Daoy (cell line): Measurements from ENCODE around the gene MACROD1. TPM values are rescaled to one million over a fixed set of nuclear protein-coding genes. Genes with fewer than 3 reads are reported as not detected.

ENCODE experiments used
- DNase-seq: peaks from one replicate; pipeline ENCODE4 v3.0.0-alpha.2; 2015; ENCODE audit warnings: low read depth
- total RNA-seq: library from RNA; depleted of rRNA; stranded (reverse); fragments of >200 nt; shearing (Covaris generic); gene quantifications from 2 replicates; pipeline ENCODE4 v1.2.3, GENCODE V29; 2014

MACROD1 gene
- total RNA-seq, 1 experiment from 2014 or later: 19.4 TPM

DNA sequence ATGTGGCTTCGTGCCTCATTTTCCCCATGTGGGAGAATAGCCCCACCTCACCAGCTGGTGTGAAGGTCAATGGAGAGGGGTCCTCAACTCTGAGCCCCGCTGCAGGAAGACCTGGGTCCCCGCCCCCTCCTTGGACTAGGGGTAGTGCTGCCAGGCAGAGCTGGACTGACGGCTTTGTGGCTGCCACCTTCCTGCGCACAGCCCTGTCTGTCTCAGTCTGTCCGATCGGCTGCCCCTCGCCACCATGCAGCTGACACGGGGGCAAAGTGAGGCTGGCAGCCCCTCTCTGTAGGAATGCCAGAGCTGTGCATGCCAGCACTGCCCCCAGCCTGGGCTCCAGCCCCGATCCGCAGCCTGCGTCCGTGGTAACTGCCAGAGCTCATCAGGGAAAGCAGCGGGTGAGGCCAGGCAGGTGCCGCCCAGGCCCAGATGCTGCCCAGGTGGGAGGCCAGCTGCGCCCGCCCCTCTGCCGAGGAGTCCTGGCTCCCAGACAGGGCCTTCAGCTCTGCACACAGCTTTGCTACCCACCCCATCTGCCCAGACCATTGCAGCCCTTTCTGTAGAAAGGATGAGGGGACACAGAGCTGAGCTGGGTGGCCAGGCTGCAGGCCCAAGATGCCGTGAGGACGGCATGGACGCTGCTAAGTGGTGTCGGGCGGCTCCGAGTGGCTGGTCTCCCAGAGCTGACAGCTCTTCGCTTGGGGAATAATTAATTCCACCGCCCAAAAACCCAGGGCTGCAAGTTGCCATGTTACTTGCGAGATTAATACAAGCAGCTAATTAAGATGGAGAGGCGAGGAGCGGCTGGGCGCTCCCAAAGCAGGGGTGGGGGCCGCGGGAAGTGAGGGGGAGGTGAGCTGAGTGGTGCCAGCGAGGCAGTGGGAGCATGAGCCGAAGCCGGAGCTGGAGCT lies 149.7 kb downstream of the MACROD1 start:
- DNase-seq: no peak

DNA sequence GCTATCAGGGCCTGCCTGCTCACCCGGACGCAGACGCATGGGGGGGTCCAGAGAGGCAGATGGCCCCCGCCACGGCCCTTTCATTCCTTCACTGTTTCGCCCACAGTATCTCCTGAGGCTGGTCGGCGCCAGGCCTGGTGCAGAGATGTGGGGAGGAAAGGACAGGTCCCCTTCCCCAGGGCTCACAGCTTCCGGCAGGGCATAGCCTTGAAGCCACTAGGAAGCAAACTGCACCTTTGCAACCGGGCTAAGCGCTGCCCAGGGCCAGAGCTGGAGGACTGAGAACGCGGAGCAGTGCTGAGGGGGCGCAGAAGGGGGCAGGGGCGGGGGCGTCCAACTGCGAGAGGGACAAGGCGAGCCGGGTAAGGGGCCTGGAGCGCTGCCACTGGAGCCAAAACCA lies 150.4 kb downstream of the MACROD1 start:
- DNase-seq: no peak

DNA sequence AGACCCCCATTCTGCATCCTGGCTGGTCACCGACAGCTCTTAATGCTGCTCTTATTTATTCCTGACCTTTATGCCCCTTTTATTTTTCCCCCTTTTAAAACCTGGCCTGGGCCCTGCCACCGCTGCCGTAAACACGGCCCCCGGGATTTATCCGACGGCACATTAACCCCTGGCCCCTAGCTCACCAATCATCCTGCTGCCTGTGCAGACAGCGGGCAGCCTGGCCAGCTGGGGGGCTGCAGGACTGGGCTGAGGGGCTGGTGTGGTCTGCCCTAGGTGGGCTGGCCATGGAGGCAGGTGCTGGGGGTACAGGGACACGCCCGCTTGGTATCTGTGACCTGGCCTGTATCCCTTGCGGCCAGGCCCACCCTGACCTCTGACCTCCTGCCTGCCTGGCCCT lies 151.6 kb downstream of the MACROD1 start:
- DNase-seq: no peak

DNA sequence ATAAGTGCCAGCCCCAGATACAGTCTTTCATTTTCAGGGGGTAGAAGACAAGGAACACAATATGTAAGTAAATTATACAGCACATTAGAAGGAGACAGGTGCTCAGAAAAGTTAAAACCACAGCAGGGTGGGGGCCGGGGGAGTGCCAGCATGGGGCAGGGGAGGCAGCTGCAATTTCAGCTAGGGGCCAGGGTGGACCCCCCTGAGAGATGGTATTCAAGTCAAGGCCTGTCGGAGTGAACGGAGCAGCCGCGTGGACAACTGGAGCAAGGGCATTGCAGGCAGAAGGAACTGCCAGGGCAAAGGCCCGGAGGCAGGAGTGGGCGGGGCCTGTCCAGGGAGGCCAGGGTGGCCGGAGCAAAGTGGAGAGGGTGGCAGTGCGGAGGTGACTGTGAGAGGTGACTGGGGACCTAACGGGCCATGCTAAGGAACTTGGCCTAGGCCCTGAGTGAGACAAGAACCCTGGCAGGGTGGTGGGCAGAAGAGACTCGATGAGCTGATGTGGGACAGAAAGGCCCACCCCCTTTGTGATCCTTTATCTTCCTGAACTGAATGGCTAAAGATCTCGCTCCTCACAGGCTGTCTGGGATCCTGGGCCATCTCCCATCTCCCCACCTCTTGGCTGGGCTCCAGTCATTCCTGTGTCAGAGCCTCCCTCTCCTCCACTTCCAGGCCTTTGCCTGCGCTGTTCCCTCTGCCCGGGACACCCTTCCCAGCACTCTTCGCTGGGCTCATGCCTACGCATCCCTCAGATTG lies 152.6 kb downstream of the MACROD1 start:
- DNase-seq: no peak

DNA sequence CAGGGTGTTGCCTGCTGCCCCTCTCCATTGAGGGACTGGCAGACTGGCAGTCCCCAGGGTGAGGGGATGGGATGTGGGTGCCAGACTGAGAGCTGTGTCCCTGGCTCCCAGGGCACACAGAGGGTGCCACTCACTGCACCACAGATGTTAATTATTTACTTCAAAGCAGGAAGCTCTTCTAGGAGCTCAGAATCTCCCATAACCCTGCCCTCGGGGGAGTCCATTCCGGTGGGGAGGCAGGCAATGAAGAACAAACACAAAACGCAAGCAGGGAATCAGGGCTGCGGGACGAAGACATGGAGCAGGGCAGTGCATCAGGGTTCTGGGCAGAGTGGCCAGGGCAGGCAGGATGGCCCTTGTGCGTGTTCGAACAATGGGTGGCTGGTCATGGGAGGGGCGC lies 154.5 kb downstream of the MACROD1 start:
- DNase-seq: no peak

DNA sequence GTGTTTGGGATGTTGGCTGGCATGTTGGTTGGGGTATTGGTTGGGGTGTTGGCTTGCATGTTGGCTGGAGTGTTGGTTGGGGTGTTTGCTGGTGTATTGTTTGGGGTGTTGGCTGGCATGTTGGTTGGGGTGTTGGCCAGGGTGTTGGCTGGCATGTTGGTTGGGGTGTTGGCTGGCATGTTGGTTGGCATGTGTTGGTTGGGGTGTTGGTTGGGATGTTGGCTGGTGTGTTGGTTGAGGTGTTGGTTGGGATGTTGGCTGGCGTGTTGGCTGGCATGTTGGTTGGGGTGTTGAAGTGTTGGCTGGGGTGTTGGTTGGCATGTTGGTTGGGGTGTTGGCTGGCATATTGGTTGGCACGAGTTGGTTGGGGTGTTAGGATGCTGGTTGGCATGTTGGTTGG lies 155.1 kb downstream of the MACROD1 start:
- no peak for DNase-seq

DNA sequence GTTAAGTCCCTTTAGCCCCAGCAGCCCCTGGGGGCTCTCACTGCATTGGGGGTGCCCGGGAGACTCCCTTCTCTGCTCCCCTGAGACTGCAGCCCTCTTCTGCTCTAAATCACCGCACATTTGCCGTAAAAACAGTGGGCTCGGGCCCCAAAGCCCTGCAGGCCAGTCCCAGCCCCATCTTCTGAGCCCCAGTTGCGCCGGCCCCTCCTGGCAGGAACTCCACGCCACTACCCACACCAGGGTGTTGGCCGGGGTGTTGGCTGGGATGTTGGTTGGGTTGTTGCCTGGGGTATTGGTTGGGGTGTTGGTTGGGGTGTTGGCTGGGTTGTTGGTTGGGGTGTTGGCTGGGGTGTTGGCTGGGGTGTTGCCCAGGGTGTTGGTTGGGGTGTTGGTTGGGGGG lies 156.2 kb downstream of the MACROD1 start:
- DNase-seq: no peak

DNA sequence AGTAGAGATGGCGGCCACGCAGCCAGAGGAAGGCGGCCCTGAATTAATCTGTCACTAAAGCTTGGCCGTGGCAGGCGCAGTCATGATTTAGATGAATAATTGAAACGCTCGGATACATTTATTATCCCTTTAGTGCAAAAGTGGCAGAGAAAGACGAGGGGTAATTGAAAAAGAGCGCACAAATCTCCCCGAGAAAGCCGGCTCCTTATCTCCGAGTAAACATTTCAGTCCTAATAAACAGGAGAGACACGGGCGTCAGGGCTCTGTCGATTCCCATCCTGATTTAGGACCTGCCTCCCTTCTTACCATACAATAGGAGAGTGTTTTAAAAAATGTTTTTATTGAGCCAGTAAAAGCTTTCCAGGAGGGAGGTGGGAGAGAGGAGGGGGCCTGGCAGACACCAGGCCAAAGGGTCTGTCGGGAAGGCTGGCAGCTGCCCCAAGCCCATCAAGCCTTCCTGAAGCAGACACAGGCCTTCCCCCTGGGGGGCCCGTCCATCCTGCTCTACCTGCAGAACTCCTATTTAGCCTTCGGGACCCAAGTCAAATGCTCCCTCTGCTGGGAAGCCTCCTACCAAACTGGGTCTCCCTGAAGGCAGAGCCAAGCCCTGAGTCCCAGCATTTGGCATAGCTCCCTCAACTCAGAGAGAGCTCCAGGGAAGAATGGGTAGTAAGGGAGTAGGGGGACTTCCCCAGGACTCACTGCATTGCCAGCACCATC lies 156.8 kb downstream of the MACROD1 start:
- no peak for DNase-seq

DNA sequence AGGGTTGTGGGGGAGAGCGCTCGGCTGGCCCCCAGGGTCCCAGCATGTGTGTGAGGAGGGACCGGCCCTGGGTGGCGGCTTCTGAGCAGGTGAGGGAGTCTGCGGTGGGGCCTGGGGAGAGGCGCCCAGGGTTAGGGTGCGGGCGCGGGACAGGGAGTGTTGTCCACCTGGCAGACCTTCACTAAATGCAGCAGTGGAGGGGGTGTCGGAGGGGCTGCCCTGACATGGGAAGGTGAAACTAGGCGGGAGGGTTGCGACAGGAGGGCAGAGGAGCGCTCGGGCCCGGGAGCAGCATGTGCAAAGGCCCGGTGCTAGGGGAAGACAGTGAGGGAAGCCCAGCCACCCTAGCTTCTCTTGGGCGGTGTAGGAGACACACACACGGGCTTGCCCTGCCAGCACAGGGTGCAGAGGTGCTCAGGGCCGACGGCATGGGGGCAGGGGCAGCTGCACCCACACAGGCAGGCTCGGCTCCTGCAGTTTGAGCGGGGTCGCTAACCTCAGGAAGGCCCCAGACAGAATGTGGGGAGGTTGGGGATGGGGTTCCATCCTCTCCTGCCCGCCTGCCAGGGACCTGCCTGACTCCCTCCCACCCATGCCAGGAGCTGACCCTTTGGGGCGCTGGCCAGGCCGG lies 157.5 kb downstream of the MACROD1 start:
- no peak for DNase-seq

DNA sequence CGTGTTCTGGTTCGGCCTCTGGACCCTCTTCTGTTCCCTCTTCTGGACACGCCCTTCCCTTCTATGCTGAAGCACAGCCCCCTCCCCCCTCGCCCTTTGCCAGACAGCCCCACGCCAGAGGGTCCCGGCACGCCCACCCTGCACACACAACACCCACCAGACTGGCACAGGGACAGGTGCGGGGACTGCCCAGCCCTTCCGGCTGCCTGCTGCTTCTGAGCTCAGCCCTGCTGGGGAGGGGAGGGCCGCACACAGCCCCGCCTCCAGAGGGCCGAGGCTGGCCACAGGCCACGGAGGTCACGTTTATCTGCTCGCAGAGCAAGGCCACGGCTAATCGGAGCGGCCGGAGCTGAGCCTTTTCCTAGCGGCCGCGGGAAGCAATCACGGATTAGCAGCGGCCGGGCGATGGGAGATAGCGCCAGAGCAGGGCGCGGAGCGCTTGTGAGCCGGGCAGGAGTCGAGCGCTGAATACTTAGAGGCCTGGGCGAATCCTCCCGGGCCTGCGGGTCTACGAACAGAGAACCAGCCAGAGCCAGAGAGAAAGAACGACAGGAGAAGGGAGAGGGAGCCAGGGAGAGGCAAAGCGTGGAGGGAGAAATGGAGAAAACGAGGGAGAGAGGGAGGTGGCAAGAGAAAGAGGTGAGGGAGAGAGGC lies 158.2 kb downstream of the MACROD1 start:
- DNase-seq: no peak

DNA sequence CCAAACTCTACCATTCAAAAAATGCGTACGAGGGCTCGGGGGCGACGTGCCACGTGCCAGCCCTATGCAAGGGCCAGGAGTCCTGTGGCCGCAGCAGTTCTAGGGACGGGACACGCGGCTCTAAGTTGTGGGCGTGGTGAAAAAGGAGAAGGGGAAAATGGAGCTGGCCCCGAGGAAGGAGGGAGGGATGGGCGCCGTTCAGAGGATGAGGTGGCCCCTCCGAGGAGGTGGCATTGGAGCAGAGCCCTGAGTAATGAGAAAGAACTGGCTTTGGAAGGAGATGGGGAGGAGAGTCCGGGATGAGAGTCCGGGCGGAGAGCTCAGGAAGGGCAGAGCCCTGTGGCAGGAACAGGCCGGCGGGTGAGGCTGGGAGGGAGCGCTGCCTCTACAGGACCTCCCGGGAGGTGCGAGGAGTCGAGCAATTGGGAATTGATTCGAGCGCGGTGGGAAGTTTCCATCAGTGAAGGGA lies 158.7 kb downstream of the MACROD1 start:
- DNase-seq: peak; percentile 62

DNA sequence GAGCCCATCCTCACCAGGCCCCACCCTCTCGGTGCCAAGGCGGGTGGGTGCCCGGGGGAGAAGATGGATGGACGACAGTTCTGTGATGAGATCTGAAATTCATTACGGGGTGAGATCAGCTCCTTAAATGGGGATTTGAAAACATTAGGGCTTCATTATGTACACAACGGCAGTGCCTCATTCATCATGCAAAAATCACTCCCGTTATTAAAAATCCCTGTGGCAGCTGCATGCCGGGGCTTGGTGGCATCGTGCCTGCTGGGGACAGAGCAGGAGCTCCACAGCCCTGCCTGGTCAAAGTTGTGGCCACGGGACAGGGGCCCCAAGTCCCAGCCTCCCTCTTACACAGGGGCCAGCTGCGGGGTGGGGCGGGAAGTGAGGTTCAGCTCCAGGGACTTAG lies 159.5 kb downstream of the MACROD1 start:
- no peak for DNase-seq

DNA sequence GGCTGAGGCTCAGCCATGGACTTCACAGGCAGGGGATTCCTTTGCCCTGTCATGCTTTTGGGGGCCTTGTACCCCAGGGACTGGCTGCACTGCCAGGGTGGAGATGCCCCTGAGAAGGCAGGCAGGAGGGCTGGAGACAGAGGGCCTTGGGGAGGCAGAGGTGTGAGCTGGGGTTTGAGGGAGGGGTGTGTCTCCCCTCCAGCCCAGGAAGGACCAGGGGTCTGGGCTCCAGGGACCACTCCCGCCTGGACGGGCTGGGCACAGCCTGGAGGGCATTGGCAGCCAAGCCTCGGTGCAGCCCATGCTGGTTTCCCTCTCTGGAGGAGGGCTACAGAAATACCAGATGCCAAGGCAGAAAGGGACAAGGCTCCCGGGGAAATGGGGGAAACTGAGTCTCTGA lies 160.2 kb downstream of the MACROD1 start:
- DNase-seq: no peak

DNA sequence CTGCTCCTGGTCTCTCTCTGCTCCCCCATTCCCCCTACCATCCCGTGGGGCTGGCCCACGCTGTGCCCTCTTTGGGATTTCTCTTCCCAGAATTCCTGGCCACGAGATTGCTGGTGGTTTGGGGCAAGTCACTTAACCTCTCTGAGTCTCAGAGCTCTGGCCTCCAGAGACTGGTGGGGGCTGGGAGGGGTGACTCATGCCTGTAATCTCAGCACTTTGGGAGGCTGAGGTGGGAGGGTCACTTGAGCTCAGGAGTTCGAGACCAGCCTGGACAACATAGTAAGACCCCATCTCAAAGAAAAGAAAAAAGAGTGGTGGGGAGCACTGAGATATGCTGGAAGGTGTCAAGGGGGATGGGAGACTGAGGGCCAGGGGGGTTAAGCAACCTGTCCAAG lies 161.3 kb downstream of the MACROD1 start:
- peak; percentile 36 for DNase-seq

DNA sequence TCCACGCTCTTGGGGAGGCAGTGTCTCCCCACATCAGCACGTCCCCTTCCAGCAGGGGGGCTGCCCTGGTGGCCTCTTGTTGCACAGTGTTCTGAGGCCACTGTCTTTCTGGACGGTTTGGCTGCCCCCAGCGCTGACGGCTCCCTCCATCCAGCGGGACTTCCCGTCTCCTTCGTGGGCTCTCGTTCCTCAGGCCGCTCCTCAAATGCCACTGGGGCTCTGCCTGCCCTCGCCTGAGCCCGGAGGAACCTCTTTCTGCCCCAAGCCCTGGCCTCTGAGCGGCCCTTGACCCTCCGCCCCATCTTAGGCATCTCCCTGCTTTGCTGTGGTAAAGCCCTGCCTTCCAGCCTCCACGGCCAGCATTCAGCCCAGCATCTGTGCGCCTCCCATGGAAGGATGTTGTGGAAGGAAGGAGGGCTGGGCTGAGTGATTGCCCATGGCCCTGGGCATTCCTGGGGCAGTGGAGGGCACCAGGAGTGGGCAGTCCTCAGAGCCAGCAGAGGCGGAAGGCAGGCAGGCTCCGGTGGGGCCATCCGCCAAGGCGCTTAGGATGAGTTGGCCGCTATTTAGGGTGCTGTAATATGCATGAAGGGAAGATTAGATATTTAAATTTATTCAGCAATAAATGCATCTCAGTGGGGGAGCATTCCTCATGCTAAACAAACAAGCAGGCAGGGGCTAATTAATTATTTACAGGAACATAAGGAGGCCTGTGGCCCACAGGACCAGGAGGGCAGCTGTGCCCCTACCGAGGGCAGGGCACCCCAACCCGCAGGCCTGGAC lies 161.9 kb downstream of the MACROD1 start:
- no peak for DNase-seq

DNA sequence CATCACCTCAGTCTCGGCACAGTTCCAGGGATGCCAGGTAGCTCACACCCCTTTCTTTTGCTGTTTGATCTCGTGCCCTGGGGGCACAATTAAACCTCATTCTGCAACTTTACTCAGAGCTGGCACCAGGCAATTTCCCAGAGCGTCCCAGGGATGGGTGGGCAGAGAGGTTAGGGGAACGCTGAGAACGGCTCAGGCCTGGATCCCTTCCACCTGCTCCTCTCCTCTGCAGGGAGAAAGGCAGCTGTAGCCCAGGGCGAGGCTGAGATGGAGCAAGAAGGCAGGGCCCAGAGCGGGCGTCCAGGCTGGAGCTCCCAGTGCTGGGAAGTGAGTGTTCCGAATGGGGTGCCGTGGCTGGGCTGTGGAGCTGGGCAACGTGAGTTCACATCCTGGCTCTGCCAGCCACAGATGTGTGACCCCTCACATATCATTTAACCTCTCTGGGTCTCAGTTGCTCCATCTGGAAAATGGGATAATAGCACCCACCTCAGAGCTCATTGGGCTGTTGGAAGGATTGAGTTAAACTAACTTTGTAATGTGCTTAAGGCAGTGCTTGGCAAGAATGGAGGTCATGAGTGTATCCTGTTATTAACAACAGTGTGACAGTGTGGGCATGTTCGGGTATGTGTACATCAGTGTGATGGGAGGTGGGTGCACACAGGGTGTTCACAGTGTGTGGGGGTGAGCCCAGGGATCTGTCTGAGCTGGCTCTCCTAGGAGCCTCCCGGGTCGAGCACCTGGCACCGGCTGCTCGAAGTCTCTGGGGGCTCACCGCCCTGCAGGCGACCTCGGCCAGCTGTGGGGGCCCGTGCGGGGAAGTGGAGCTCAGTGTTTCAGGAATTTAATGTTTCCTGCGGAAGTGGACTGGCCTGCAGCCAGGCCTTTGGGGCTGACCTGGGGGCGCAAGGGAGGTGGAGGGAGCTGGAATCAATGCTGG lies 164.2 kb downstream of the MACROD1 start:
- peak; percentile 45 for DNase-seq

DNA sequence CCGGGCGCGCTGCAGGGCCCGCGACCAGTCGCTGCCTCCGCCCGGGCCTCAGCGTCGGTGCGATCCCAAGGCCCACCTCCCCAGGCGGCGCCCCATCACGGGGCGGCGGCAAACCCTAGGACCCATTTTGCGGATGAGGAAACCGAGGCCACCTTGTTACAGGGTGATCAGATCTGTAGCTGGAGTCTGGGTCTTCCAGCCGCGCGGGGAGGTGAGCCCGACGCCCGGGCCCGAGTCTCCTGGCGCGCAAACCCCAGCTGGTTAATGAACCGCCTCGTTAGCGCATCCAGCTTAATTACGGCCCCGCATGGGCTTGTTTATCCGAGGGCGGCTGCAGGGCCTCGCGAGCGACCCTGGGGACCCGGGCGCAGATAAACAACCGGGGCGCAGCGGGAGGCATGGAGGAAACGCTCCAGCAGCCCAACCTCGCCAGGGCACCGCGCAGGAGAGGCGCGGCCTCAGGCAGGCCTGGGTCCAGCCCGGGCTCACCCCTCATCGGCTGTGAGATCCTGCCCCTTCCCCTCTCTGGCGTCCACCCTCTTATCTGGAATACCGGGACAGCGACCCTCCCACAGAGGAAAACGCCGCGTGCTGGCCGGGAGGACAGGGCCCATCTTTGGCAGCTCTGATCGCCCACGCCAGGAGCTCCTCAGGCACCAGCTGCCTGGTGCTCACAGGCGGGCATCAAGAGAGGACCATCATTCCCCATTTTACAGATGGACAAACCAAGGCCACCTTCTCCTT lies 165.0 kb downstream of the MACROD1 start:
- no peak for DNase-seq

DNA sequence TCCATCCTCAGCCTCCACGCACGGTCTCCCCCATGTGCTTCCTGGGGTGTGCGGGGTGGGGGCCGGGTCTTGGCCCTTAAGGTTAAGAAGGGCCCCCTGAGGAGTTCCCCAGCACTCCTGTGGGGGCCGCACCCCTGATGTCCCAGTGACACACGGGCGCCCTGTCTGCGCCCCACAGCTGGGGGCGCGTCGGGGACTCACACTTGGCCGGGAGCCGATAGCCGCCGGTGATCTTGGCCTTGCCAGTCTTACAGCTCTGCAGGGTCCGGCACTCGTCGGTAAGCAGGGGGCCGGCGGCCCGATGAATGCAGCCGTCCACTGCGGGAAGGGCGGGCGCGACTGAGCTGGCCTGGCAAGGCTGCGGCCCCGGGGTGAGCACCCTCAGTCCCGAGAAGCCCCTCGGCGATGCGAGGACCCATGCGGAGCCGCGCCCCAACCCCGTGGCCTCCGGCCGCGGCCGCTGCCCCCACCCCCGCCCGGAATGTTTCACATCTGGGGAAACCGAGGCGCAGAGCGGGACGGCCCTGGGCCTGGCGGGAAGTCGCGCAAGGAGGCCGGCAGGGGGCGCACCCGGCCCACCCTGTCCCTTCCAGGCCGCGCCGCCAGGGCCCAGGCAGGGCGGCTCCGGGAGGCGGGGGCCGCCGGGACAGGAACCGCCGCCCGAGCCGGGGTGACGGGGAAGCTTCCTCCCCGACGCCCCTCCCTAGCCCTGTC lies 165.7 kb downstream of the MACROD1 start:
- peak; percentile 82 for DNase-seq
